ENCODE data around the gene CDKAL1.

CDKAL1 gene

GRCh38 chr6:21121636-21122136 lies 587.4 kb downstream of the CDKAL1 start:
- H3K27me3 ChIP-seq (ENCODE audit: low read depth, low read length): no peaks in the 10 kb centered on the region
- no peaks in the 10 kb centered on the region for H3K4me1 ChIP-seq (ENCODE audit: control insufficient read depth in 1 of 2, insufficient read depth in 2 of 2, low read length in 2 of 2)
- H3K36me3 ChIP-seq (ENCODE audit: control insufficient read depth in 1 of 2, insufficient read depth in 2 of 2, low read length in 2 of 2): no peaks in the 10 kb centered on the region
- no peak overlapping the region for H3K4me3 ChIP-seq (ENCODE audit: low read depth in 1 of 2, low read length in 2 of 2)
- H3K27ac ChIP-seq (ENCODE audit: low read length): no peak overlapping the region
- H3K9me3 ChIP-seq (ENCODE audit: control insufficient read depth in 1 of 2, low read length in 2 of 2): no peaks in the 10 kb centered on the region

- Histone ChIP-seq H3K27ac (ENCODE audit: low read length) (no peak overlapping the region), H3K27me3 (ENCODE audit: low read depth, low read length) (no peaks in the 10 kb centered on the region), H3K36me3 (ENCODE audit: control insufficient read depth in 1 of 2, insufficient read depth in 2 of 2, low read length in 2 of 2) (no peaks in the 10 kb centered on the region), H3K4me3 (ENCODE audit: low read depth in 1 of 2, low read length in 2 of 2) (no peak overlapping the region), H3K9me3 (ENCODE audit: control insufficient read depth in 1 of 2, low read length in 2 of 2) (no peaks in the 10 kb centered on the region), H3K4me1 (ENCODE audit: control insufficient read depth in 1 of 2, insufficient read depth in 2 of 2, low read length in 2 of 2) (no peaks in the 10 kb centered on the region)
These were observed 589.5 kb downstream of the CDKAL1 start for GRCh38 chr6:21123507-21124436.

GRCh38 chr6:21128601-21129000 lies 594.3 kb downstream of the CDKAL1 start:
- Histone ChIP-seq H3K9me3 (ENCODE audit: control insufficient read depth in 1 of 2, low read length in 2 of 2) (no peaks in the 10 kb centered on the region), H3K4me1 (ENCODE audit: control insufficient read depth in 1 of 2, insufficient read depth in 2 of 2, low read length in 2 of 2) (peaks cover 0 to 10% of the 10 kb centered on the region in 2 donors), H3K27ac (ENCODE audit: low read length) (no peak overlapping the region), H3K36me3 (ENCODE audit: control insufficient read depth in 1 of 2, insufficient read depth in 2 of 2, low read length in 2 of 2) (no peaks in the 10 kb centered on the region), H3K27me3 (ENCODE audit: low read depth, low read length) (no peaks in the 10 kb centered on the region), H3K4me3 (ENCODE audit: low read depth in 1 of 2, low read length in 2 of 2) (no peak overlapping the region)

- H3K36me3 ChIP-seq (ENCODE audit: control insufficient read depth in 1 of 2, insufficient read depth in 2 of 2, low read length in 2 of 2): no peaks in the 10 kb centered on the region
- H3K4me1 ChIP-seq (ENCODE audit: control insufficient read depth in 1 of 2, insufficient read depth in 2 of 2, low read length in 2 of 2): peaks cover 0 to 16% of the 10 kb centered on the region in 2 donors
- no peak overlapping the region for H3K4me3 ChIP-seq (ENCODE audit: low read depth in 1 of 2, low read length in 2 of 2)
- H3K9me3 ChIP-seq (ENCODE audit: control insufficient read depth in 1 of 2, low read length in 2 of 2): no peaks in the 10 kb centered on the region
- no peaks in the 10 kb centered on the region for H3K27me3 ChIP-seq (ENCODE audit: low read depth, low read length)
- no peak overlapping the region for H3K27ac ChIP-seq (ENCODE audit: low read length)
These were observed 597.1 kb downstream of the CDKAL1 start for GRCh38 chr6:21131406-21131805.

GRCh38 chr6:21132446-21132845 lies 598.2 kb downstream of the CDKAL1 start:
- Histone ChIP-seq H3K36me3 (ENCODE audit: control insufficient read depth in 1 of 2, insufficient read depth in 2 of 2, low read length in 2 of 2) (no peaks in the 10 kb centered on the region), H3K4me3 (ENCODE audit: low read depth in 1 of 2, low read length in 2 of 2) (no peak overlapping the region), H3K27me3 (ENCODE audit: low read depth, low read length) (no peaks in the 10 kb centered on the region), H3K9me3 (ENCODE audit: control insufficient read depth in 1 of 2, low read length in 2 of 2) (no peaks in the 10 kb centered on the region), H3K27ac (ENCODE audit: low read length) (no peak overlapping the region), H3K4me1 (ENCODE audit: control insufficient read depth in 1 of 2, insufficient read depth in 2 of 2, low read length in 2 of 2) (peaks cover 0 to 16% of the 10 kb centered on the region in 2 donors)

- Histone ChIP-seq H3K27ac (ENCODE audit: low read length) (no peak overlapping the region), H3K36me3 (ENCODE audit: control insufficient read depth in 1 of 2, insufficient read depth in 2 of 2, low read length in 2 of 2) (no peaks in the 10 kb centered on the region), H3K4me3 (ENCODE audit: low read depth in 1 of 2, low read length in 2 of 2) (no peak overlapping the region), H3K27me3 (ENCODE audit: low read depth, low read length) (no peaks in the 10 kb centered on the region), H3K4me1 (ENCODE audit: control insufficient read depth in 1 of 2, insufficient read depth in 2 of 2, low read length in 2 of 2) (peaks cover 0 to 22% of the 10 kb centered on the region in 2 donors), H3K9me3 (ENCODE audit: control insufficient read depth in 1 of 2, low read length in 2 of 2) (no peaks in the 10 kb centered on the region)
These were observed 598.9 kb downstream of the CDKAL1 start for GRCh38 chr6:21132856-21133838.

- Histone ChIP-seq H3K27ac (ENCODE audit: low read length) (no peak overlapping the region), H3K36me3 (ENCODE audit: control insufficient read depth in 1 of 2, insufficient read depth in 2 of 2, low read length in 2 of 2) (no peaks in the 10 kb centered on the region), H3K4me3 (ENCODE audit: low read depth in 1 of 2, low read length in 2 of 2) (no peak overlapping the region), H3K27me3 (ENCODE audit: low read depth, low read length) (no peaks in the 10 kb centered on the region), H3K4me1 (ENCODE audit: control insufficient read depth in 1 of 2, insufficient read depth in 2 of 2, low read length in 2 of 2) (peaks cover 0 to 29% of the 10 kb centered on the region in 2 donors), H3K9me3 (ENCODE audit: control insufficient read depth in 1 of 2, low read length in 2 of 2) (no peaks in the 10 kb centered on the region)
These were observed 599.6 kb downstream of the CDKAL1 start for GRCh38 chr6:21133901-21134300.

- H3K27ac ChIP-seq (ENCODE audit: low read length): no peak overlapping the region
- no peaks in the 10 kb centered on the region for H3K9me3 ChIP-seq (ENCODE audit: control insufficient read depth in 1 of 2, low read length in 2 of 2)
- H3K36me3 ChIP-seq (ENCODE audit: control insufficient read depth in 1 of 2, insufficient read depth in 2 of 2, low read length in 2 of 2): no peaks in the 10 kb centered on the region
- H3K4me3 ChIP-seq (ENCODE audit: low read depth in 1 of 2, low read length in 2 of 2): no peak overlapping the region
- no peaks in the 10 kb centered on the region for H3K27me3 ChIP-seq (ENCODE audit: low read depth, low read length)
- peaks cover 0 to 31% of the 10 kb centered on the region in 2 donors for H3K4me1 ChIP-seq (ENCODE audit: control insufficient read depth in 1 of 2, insufficient read depth in 2 of 2, low read length in 2 of 2)
These were observed 600.1 kb downstream of the CDKAL1 start for GRCh38 chr6:21134356-21134755.

- H3K4me3 ChIP-seq (ENCODE audit: low read depth in 1 of 2, low read length in 2 of 2): no peak overlapping the region
- no peaks in the 10 kb centered on the region for H3K36me3 ChIP-seq (ENCODE audit: control insufficient read depth in 1 of 2, insufficient read depth in 2 of 2, low read length in 2 of 2)
- H3K4me1 ChIP-seq (ENCODE audit: control insufficient read depth in 1 of 2, insufficient read depth in 2 of 2, low read length in 2 of 2): peaks cover 0 to 31% of the 10 kb centered on the region in 2 donors
- H3K27ac ChIP-seq (ENCODE audit: low read length): no peak overlapping the region
- no peaks in the 10 kb centered on the region for H3K9me3 ChIP-seq (ENCODE audit: control insufficient read depth in 1 of 2, low read length in 2 of 2)
- no peaks in the 10 kb centered on the region for H3K27me3 ChIP-seq (ENCODE audit: low read depth, low read length)
These were observed 601.3 kb downstream of the CDKAL1 start for GRCh38 chr6:21135484-21136013.

- no peak overlapping the region for H3K27ac ChIP-seq (ENCODE audit: low read length)
- H3K27me3 ChIP-seq (ENCODE audit: low read depth, low read length): no peaks in the 10 kb centered on the region
- H3K4me3 ChIP-seq (ENCODE audit: low read depth in 1 of 2, low read length in 2 of 2): no peak overlapping the region
- no peaks in the 10 kb centered on the region for H3K9me3 ChIP-seq (ENCODE audit: control insufficient read depth in 1 of 2, low read length in 2 of 2)
- peaks cover 0 to 28% of the 10 kb centered on the region in 2 donors for H3K4me1 ChIP-seq (ENCODE audit: control insufficient read depth in 1 of 2, insufficient read depth in 2 of 2, low read length in 2 of 2)
- no peaks in the 10 kb centered on the region for H3K36me3 ChIP-seq (ENCODE audit: control insufficient read depth in 1 of 2, insufficient read depth in 2 of 2, low read length in 2 of 2)
These were observed 603.6 kb downstream of the CDKAL1 start for GRCh38 chr6:21137700-21138335.
